ES-I3 (cell line): ENCODE results near the gene PARM1.

ENCODE experiments used
- H3K36me3 ChIP-seq: 2 replicates; pipeline ENCODE4 v1.6.1; 2013; ENCODE audit warnings: mild to moderate bottlenecking, low read length, control low read depth, moderate library complexity; ENCODE audit not compliant: insufficient read depth
- H3K4me1 ChIP-seq: 2 replicates; pipeline ENCODE4 v1.6.1; 2013; ENCODE audit warnings: mild to moderate bottlenecking, control low read depth, low read length; ENCODE audit not compliant: insufficient read depth
- H3K9ac ChIP-seq: 2 replicates; pipeline ENCODE4 v1.6.1; 2013; ENCODE audit warnings: low read depth, mild to moderate bottlenecking, low read length, moderate library complexity
- H3K9me3 ChIP-seq: 2 replicates; pipeline ENCODE4 v1.6.1; 2013; ENCODE audit warnings: mild to moderate bottlenecking, low read length, moderate library complexity; ENCODE audit not compliant: control insufficient read depth, insufficient read depth

PARM1 gene

GRCh38 chr4:74950882-74951281, 18.0 kb downstream of the PARM1 start:
- Histone ChIP-seq H3K9me3 (no peaks in the 10 kb centered on the region), H3K4me1 (no peaks in the 10 kb centered on the region), H3K9ac (no peak overlapping the region), H3K36me3 (no peaks in the 10 kb centered on the region)

- H3K4me1 ChIP-seq, result no peaks in the 10 kb centered on the region
- H3K9ac ChIP-seq, result no peak overlapping the region
Measured at GRCh38 chr4:74953647-74954046, 20.7 kb downstream of the PARM1 start.

GRCh38 chr4:74958881-74959280, 26.0 kb downstream of the PARM1 start:
- Histone ChIP-seq H3K4me1 (no peaks in the 10 kb centered on the region), H3K36me3 (no peaks in the 10 kb centered on the region), H3K9me3 (no peaks in the 10 kb centered on the region), H3K9ac (no peak overlapping the region)

More at GRCh38 chr4:74953647-74954046, 20.7 kb downstream of the PARM1 start:
- no peaks in the 10 kb centered on the region for H3K36me3 ChIP-seq
- no peaks in the 10 kb centered on the region for H3K9me3 ChIP-seq

- Histone ChIP-seq H3K36me3 (no peaks in the 10 kb centered on the region), H3K9me3 (no peaks in the 10 kb centered on the region), H3K4me1 (no peaks in the 10 kb centered on the region), H3K9ac (no peak overlapping the region)
Measured at GRCh38 chr4:74961230-74961629, 28.3 kb downstream of the PARM1 start.

- H3K9ac ChIP-seq, result no peak overlapping the region
- no peaks in the 10 kb centered on the region for H3K36me3 ChIP-seq
Measured at GRCh38 chr4:74962584-74962983, 29.7 kb downstream of the PARM1 start.

GRCh38 chr4:74964311-74964710, 31.4 kb downstream of the PARM1 start:
- Histone ChIP-seq H3K4me1 (no peaks in the 10 kb centered on the region), H3K36me3 (no peaks in the 10 kb centered on the region), H3K9ac (no peak overlapping the region), H3K9me3 (no peaks in the 10 kb centered on the region)

More at GRCh38 chr4:74962584-74962983, 29.7 kb downstream of the PARM1 start:
- H3K4me1 ChIP-seq, result no peaks in the 10 kb centered on the region
- H3K9me3 ChIP-seq, result no peaks in the 10 kb centered on the region

- H3K9ac ChIP-seq, result no peak overlapping the region
- no peaks in the 10 kb centered on the region for H3K9me3 ChIP-seq
- no peaks in the 10 kb centered on the region for H3K4me1 ChIP-seq
- no peaks in the 10 kb centered on the region for H3K36me3 ChIP-seq
Measured at GRCh38 chr4:74967324-74967723, 34.4 kb downstream of the PARM1 start.

GRCh38 chr4:74968456-74969164, 35.7 kb downstream of the PARM1 start:
- Histone ChIP-seq H3K9ac (no peak overlapping the region), H3K36me3 (no peaks in the 10 kb centered on the region), H3K9me3 (no peaks in the 10 kb centered on the region), H3K4me1 (no peaks in the 10 kb centered on the region)

GRCh38 chr4:74969507-74970474, 36.9 kb downstream of the PARM1 start:
- Histone ChIP-seq H3K4me1 (no peaks in the 10 kb centered on the region), H3K9me3 (no peaks in the 10 kb centered on the region), H3K9ac (no peak overlapping the region), H3K36me3 (no peaks in the 10 kb centered on the region)

GRCh38 chr4:74970577-74970976, 37.7 kb downstream of the PARM1 start:
- Histone ChIP-seq H3K4me1 (no peaks in the 10 kb centered on the region), H3K9me3 (no peaks in the 10 kb centered on the region), H3K36me3 (no peaks in the 10 kb centered on the region), H3K9ac (no peak overlapping the region)

- Histone ChIP-seq H3K4me1 (no peaks in the 10 kb centered on the region), H3K36me3 (no peaks in the 10 kb centered on the region), H3K9me3 (no peaks in the 10 kb centered on the region), H3K9ac (no peak overlapping the region)
Measured at GRCh38 chr4:74971862-74972261, 38.9 kb downstream of the PARM1 start.

GRCh38 chr4:74975082-74975481, 42.2 kb downstream of the PARM1 start:
- Histone ChIP-seq H3K9ac (no peak overlapping the region), H3K36me3 (no peaks in the 10 kb centered on the region), H3K4me1 (no peaks in the 10 kb centered on the region), H3K9me3 (no peaks in the 10 kb centered on the region; the same call in 1 of the 2 replicates)

- no peaks in the 10 kb centered on the region for H3K4me1 ChIP-seq
- no peaks in the 10 kb centered on the region; the same call in 1 of the 2 replicates for H3K9me3 ChIP-seq
- no peaks in the 10 kb centered on the region for H3K36me3 ChIP-seq
- no peak overlapping the region for H3K9ac ChIP-seq
Measured at GRCh38 chr4:74975848-74976824, 43.2 kb downstream of the PARM1 start.
